Body of pancreas (tissue), 4 donors: ENCODE measurements around the gene UPP2. TPM values are rescaled to one million over a fixed set of nuclear protein-coding genes. Genes with fewer than 3 reads are reported as not detected.
A peak's percentile ranks its signal among the peaks of the same experiment; 100 is the strongest.

ENCODE experiments used
- ATAC-seq: fragments of 150-250 bp; one replicate; pipeline ENCODE4 v1.9.1; 2016
- DNase-seq, 4 donors: peaks; one replicate each; pipeline ENCODE4 v3.0.0-alpha.2; 2019
- H3K27ac ChIP-seq, 4 donors: fragments of 200-600 bp; sonication (generic); 1 replicate in 3 of 4; 2 replicates in 1 of 4; pipeline versions ENCODE4 v1.5.1 to v1.6.1; 2016 to 2019; ENCODE audit warnings: mild to moderate bottlenecking in 1 of 4, mixed read lengths in 1 of 4, moderate library complexity in 1 of 4
- H3K27me3 ChIP-seq, 2 donors: fragments of 200-600 bp; sonication (generic); one replicate each; pipeline ENCODE4 v1.6.0; 2016; ENCODE audit warnings: mild to moderate bottlenecking in 1 of 2
- H3K36me3 ChIP-seq, 2 donors: fragments of 200-600 bp; sonication (generic); replicated peaks in 1 of 2; 2 replicates each; pipeline ENCODE4 v1.5.1; 2016; ENCODE audit warnings: low read depth in 2 of 2; ENCODE audit not compliant: insufficient read depth in 1 of 2
- H3K4me1 ChIP-seq: fragments of 200-600 bp; sonication (generic); one replicate; pipeline ENCODE4 v1.6.0; 2016
- H3K4me3 ChIP-seq, 2 donors: fragments of 200-600 bp; sonication (generic); 1 replicate in 1 of 2; 2 replicates in 1 of 2; pipeline ENCODE4 v1.5.1; 2016 to 2019
- H3K9me3 ChIP-seq, 3 donors: fragments of 200-600 bp; sonication (generic); 1 replicate in 2 of 3; 2 replicates in 1 of 3; pipeline ENCODE4 v1.5.1; 2016
- POLR2A ChIP-seq, 3 donors: fragments of 450-650 bp; IDR thresholded peaks; one replicate each; pipeline ENCODE4 v1.6.1; 2016; ENCODE audit warnings: antibody characterized with exemption in 3 of 3, mild to moderate bottlenecking in 2 of 3
- WGBS, 2 donors: methylation state at CpG; one replicate each; pipeline ENCODE4 v1.1.5; 2017; 5-methylcytosine and 5-hydroxymethylcytosine counted together
- intact Hi-C: fragments of 100-400 bp; cut with DNase I; formaldehyde crosslinking; loops from one replicate; pipeline ENCODE4 v1.15.1; 2023
- total RNA-seq, 2 donors: library from RNA; depleted of rRNA; stranded (reverse); fragments of >200 nt; gene quantifications; one replicate each; pipeline ENCODE4 v1.1.0, GENCODE V29; 2016
- TF ChIP-seq, protein P1 (sequence below), 7 experiments: fragments of 450-650 bp in 4 of 7; fragments of 200-600 bp in 3 of 7; sonication (generic) in 3 of 7; IDR thresholded peaks; one replicate each; pipeline ENCODE4 v1.5.1; 2016 to 2019; ENCODE audit warnings: antibody characterized with exemption in 7 of 7

UPP2 gene
- total RNA-seq, 2 donors from 2014 or later = not detected

- no peak overlapping the region for H3K4me3 ChIP-seq
Observed at GRCh38 chr2:158174495-158174894, 72.8 kb downstream of the UPP2 start.

GRCh38 chr2:158174956-158175355, 73.3 kb downstream of the UPP2 start:
- ATAC-seq = no peak
- Histone ChIP-seq H3K4me1 (no peaks in the 10 kb centered on the region), H3K27ac (no peak overlapping the region), H3K9me3 (no peaks in the 10 kb centered on the region), H3K36me3 (no peaks in the 10 kb centered on the region), H3K27me3 (no peaks in the 10 kb centered on the region), H3K4me3 (no peak overlapping the region)
- intact Hi-C loops = no loop called here
- DNase-seq = no peak
- 85 to 90% methylated on average over 5 of the region's 5 CpGs for WGBS, 2 donors
- TF ChIP-seq, protein P1, sequence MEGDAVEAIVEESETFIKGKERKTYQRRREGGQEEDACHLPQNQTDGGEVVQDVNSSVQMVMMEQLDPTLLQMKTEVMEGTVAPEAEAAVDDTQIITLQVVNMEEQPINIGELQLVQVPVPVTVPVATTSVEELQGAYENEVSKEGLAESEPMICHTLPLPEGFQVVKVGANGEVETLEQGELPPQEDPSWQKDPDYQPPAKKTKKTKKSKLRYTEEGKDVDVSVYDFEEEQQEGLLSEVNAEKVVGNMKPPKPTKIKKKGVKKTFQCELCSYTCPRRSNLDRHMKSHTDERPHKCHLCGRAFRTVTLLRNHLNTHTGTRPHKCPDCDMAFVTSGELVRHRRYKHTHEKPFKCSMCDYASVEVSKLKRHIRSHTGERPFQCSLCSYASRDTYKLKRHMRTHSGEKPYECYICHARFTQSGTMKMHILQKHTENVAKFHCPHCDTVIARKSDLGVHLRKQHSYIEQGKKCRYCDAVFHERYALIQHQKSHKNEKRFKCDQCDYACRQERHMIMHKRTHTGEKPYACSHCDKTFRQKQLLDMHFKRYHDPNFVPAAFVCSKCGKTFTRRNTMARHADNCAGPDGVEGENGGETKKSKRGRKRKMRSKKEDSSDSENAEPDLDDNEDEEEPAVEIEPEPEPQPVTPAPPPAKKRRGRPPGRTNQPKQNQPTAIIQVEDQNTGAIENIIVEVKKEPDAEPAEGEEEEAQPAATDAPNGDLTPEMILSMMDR (IDR thresholded peaks at IDR 0.05) = no peak
- TF ChIP-seq POLR2A (IDR thresholded peaks at IDR 0.05) = no peak

More at GRCh38 chr2:158174495-158174894, 72.8 kb downstream of the UPP2 start:
- DNase-seq (no peak), ATAC-seq (no peak)
- 61 to 74% methylated on average over 1 of the region's 1 CpG for WGBS, 2 donors
- Histone ChIP-seq H3K36me3 (no peaks in the 10 kb centered on the region), H3K27me3 (no peaks in the 10 kb centered on the region), H3K9me3 (no peaks in the 10 kb centered on the region), H3K27ac (no peak overlapping the region), H3K4me1 (no peaks in the 10 kb centered on the region)
- TF ChIP-seq, protein P1 (IDR thresholded peaks at IDR 0.05) = no peak
- intact Hi-C loops = no loop called here

DNA sequence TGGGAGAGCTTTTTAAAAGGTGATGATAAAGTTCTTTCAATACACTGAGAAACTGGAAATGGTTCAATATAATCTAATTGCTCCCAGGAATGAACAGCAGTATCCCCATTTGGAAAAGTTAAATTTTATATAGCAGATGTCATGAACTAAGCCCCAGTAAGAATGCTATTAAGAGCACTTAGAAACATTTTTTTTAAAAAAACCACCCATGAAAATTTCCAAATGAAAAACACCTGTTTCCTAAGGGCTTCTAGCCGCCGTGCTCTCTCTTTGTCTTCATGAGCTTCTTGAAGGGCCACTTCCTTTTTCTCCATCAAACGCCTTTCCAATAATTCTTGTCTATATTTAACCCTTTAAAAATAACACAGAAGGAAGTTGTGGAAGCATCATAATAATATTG, 77.0 kb downstream of the UPP2 start:
- no peaks in the 10 kb centered on the region for H3K36me3 ChIP-seq
- no peaks in the 10 kb centered on the region for H3K9me3 ChIP-seq
- H3K4me3 ChIP-seq = no peak overlapping the region
- 37 to 41% methylated on average over 3 of the region's 3 CpGs for WGBS, 2 donors
- TF ChIP-seq, protein P1 (IDR thresholded peaks at IDR 0.05) = no peak
- ATAC-seq (no peak), DNase-seq (no peak)
- no peaks in the 10 kb centered on the region for H3K4me1 ChIP-seq
- no peaks in the 10 kb centered on the region for H3K27me3 ChIP-seq
- H3K27ac ChIP-seq = no peak overlapping the region
- intact Hi-C loops = no loop called here

DNA sequence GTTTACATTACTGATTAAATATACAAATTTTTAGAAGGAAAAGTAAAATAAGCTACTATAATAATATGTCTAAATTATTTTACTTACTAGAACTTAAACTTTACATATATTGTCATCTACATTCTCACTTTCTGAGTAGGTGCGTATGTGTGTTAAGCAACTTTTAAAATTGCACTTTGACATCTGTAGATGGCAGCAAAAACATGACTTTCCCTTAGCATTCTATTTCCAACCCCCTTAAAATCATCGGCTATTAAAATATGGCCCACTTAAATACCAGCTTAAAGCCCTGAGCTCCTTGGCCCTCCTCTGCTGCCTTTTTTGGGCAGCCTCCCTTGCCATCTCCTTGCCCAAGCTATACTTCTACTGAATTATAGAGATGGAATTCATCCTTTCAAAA, 78.0 kb downstream of the UPP2 start:
- TF ChIP-seq POLR2A (IDR thresholded peaks at IDR 0.05) = no peak
- TF ChIP-seq, protein P1 (IDR thresholded peaks at IDR 0.05) = peak in 5 of 7 experiments; percentile 12 to 36 (median 22)
- DNase-seq (no peak), ATAC-seq (no peak)
- intact Hi-C loops = no loop called here
- Histone ChIP-seq H3K4me1 (no peaks in the 10 kb centered on the region), H3K27me3 (no peaks in the 10 kb centered on the region), H3K4me3 (no peak overlapping the region), H3K36me3 (no peaks in the 10 kb centered on the region), H3K27ac (no peak overlapping the region), H3K9me3 (no peaks in the 10 kb centered on the region)
- 32 to 36% methylated on average over 2 of the region's 2 CpGs for WGBS, 2 donors

GRCh38 chr2:158181171-158181570, 79.5 kb downstream of the UPP2 start:
- H3K4me1 ChIP-seq = no peaks in the 10 kb centered on the region
- H3K4me3 ChIP-seq = no peak overlapping the region
- intact Hi-C loops = no loop called here
- no peaks in the 10 kb centered on the region for H3K36me3 ChIP-seq
- DNase-seq (no peak), ATAC-seq (no peak)
- no peak for TF ChIP-seq POLR2A (IDR thresholded peaks at IDR 0.05)
- TF ChIP-seq, protein P1 (IDR thresholded peaks at IDR 0.05) = no peak
- no peaks in the 10 kb centered on the region for H3K27me3 ChIP-seq
- no peaks in the 10 kb centered on the region for H3K9me3 ChIP-seq
- 67 to 86% methylated on average over 2 of the region's 2 CpGs for WGBS, 2 donors
- no peak overlapping the region for H3K27ac ChIP-seq
